Putamen (tissue), 1 donor: ENCODE measurements around the gene DNTTIP2.
A peak's percentile ranks its signal among the peaks of the same experiment; 100 is the strongest.
"Not testable (repeated sequence)": the region's sequence is repeated elsewhere in the genome, so short reads cannot be mapped to it uniquely, and the experiment has no call there.

Source experiments
- DNase-seq: peaks from one replicate; pipeline ENCODE4 v3.0.0-alpha.2; 2016; ENCODE audit warnings: low spot score

The DNTTIP2 gene

DNA sequence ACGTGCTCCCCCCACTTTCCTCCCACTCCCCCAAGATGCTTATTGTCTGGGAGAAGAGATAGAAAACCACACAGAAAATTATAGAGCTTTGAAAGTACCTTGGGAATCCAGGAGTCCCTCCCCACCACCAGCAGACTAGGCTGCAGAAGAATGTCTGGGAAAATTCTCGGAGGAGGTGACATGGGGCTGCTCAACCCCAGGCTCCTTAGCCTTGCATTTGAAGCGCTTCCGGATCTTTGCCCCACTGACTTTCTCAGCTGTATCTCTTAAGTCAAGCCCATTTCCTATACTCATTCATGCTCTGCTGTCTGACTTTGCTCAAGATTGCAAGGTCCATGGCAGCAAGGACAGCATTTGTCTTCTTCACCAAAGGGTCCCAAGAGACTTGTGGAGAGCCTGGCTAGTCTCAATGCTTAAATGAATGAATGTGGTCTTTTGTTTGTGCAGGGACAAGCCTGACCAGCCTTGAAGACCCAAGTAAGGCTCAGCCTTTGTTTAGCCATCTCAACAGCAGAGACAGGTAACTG is 38.0 kb downstream of the DNTTIP2 start:
- DNase-seq = no peak

- no peak for DNase-seq
Measured at GRCh38 chr1:93839753-93840152, 39.3 kb downstream of the DNTTIP2 start.

DNA sequence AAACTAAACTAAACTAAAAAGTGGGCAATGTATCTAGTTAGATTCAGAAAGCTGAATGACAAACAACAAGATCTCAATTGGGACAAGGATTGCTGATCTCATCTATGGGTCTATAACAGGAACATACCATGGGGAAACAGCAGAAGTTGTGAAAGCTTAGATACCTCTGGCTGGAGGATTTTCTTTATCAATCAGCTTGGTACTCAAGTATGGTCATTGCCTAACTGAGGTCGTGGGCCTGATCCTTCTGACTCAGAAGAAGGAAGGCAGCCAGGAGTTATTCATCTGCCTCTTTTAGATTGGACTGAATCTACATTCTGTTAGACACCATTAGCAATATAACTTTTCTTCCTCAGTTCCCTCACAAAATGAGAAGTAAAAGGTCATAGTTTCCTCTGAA is 39.7 kb downstream of the DNTTIP2 start:
- no peak for DNase-seq

- no peak for DNase-seq
Measured at GRCh38 chr1:93837961-93838360, 41.0 kb downstream of the DNTTIP2 start.

- not testable (repeated sequence) for DNase-seq
Measured at GRCh38 chr1:93833293-93833692, 45.7 kb downstream of the DNTTIP2 start.

DNA sequence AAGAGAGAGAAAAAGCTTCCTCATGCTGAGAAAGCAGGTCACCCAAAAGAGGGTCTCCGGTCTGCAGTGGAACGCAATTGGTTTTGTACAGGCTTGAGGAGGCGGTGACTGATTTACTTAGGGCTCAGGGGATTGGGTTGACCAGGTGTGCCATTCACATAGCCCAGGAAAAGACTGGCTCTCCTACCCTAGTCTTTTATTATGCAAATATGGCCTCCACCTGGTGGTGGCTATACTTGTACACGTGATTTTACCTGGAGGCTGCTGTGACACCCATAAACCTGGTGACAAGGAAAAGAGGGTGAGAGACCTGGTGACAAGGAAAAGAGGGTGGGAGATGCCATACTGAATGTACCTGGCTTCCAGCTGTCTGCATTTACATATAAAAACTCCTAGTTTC is 49.9 kb downstream of the DNTTIP2 start:
- no peak for DNase-seq

- DNase-seq = no peak
Measured at GRCh38 chr1:93828367-93828755, 50.6 kb downstream of the DNTTIP2 start.

- DNase-seq = no peak
Measured at GRCh38 chr1:93827633-93828366, 51.2 kb downstream of the DNTTIP2 start.

DNA sequence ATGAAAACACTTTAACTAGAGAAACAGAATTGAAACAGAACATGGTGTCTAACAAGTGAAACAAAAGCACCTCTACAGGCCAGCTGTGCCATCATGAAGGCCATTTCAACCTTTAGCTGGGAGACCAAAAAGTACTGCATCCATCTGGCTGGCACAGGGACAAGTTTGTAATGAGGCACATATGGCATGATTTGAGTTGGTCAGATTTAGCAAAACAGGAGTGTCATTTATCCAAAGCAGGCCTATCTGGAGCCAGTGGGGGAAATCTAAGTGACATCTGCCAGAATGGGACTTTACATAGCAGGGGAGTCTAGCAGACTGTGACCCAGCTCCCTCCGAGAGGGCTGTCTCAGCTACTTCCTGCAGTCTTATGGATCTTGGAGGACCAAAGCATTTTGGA is 51.9 kb downstream of the DNTTIP2 start:
- no peak for DNase-seq

DNA sequence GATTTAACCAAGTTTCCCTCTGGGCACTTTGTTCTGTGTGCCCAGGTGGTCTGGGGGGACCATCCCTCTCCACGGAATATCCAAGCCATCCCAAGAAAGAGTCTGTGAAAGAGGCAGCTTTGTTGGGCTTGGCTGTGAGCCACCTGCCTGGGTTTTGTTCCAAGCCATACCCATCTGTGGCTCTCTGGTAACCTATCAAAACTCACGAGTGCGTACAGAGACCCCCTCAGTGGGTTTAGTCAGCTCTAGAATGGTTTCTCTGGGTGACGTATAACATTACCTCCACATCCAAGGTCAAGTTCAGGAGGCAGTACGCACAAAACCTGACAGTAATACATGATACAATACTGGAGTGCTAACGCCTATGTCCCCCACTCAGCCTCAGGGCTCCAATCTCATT is 54.2 kb downstream of the DNTTIP2 start:
- no peak for DNase-seq

DNA sequence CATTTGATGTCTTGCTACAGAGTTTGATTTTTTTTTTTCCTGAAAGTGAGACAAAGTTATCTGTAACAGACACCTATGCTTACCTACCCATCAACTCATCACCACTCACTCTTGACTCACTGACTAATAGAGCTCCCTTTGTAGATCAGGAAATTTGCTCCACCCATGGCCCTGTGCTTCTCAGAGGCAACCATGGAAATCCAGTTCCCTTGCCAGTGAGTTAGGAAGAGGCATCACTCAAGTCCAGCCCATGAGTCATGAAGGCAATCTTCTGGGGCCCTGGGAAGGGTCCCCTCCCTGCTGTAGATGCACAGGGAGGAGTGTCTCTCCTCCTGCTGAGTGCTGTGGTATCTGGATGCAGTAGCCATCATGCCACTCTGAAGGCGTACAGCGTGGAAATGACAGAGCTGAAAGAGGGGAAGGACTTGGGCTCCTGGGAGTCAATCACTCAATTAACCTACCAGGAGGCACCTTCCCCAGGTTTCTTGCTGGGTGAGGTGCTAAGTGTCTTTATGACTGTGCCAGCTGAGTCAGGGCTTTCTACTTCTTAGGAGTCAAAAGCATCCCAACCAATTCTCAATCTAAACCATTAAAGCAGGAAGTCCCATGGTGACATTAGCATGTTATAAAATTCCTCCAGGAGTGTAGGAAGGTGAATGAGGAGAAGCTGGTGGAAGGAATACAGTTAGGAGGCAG is 56.1 kb downstream of the DNTTIP2 start:
- no peak for DNase-seq

DNA sequence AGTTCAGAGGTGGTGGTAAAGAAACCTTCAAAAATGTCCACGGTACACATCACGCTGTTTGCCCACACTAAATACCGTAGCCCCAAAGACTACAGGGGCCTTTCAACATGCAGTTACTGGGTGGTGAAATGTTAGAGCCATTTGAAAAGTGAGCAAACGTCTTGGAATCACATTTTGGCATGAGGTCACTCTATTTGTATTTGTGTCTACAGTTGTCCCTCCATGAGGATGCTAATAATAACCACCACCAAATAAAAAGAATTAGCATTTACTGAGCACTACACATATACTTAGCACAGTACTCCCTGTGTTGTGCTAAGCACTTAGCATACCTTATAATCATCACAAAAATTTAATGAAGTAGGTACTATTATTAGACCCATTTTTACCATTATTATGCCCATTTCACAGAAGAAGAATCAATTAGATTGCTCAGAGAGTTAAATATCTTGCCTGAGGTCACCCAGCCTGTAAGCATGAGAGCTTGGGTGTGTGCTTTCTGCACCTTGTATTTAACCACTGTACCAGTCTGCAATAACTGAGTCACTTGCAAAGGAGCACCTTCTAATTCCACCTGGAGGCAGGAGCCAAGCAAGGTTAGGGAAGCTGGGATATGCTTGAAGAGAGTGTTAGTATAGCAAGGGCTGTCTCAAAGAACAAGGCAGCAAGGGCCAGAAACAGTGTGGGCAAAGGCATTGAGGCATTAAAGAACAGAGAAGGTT is 57.4 kb downstream of the DNTTIP2 start:
- DNase-seq = no peak

DNA sequence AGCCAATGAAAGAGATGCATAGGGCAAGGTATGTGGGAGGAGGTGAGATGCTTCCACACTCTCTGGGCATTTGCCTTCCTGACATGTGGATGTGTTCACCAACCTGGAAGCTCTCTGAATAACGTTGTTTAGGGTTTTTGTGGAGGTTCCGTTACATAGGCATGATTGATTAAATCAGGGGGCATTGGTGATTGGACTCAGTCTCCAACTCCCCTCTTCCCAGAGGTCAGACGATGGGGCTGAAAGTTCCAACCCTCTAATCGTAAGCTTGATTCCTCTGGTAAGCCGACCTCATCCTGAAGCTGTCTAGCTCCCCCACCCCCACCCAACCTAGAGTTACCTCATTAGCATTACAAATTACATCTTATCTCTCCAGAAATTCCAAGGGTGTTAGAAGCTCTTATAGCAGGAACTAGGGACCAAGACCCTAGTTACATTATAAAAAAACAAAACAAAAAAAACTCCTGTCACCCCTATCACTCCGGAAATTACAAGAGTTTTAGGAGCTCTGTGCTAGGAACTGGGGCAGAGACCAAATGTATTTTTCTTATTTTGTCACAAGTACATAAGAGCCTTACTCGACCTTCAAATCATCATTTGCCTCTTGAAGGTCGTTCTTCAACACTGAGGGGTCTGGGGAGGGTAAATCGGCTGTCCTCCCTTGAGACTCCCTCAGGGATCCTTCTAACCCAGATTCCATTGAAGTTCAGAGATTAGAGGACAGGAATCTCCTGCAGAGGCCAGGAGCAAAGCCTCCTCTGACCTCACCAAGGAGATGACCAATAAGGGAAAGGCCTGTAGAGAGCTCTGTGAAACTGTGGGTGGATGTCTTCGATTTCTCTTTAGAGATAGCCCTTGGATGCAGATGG is 58.2 kb downstream of the DNTTIP2 start:
- no peak for DNase-seq

DNA sequence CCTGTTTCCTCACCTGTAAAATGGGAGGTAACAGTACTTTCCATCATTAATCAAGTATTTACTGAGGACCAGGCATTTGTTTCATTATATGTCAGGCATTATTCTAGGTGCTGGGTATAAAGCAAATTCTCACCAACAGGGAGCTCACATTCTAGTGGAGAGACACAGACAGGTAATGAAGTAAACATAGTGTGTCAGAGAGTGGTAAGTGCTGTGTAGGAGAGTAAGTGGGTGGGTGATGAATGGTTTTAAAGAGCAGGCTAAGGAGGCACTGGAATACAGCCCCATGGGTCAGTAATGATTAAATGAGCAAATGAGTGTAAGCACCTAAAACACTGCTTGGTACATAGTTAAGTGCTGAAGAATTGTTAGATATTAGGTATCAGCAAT is 60.4 kb downstream of the DNTTIP2 start:
- no peak for DNase-seq

GRCh38 chr1:93817819-93818569 is 61.0 kb downstream of the DNTTIP2 start:
- DNase-seq = no peak

- peak; percentile 28 for DNase-seq
Measured at GRCh38 chr1:93816970-93817678, 61.9 kb downstream of the DNTTIP2 start.
